Mesendoderm (in vitro differentiated cells): ENCODE data around the gene TMEM9B.
"Not testable (repeated sequence)": the region's sequence is repeated elsewhere in the genome, so short reads cannot be mapped to it uniquely, and the experiment has no call there.

ENCODE experiments used
- DNase-seq: peaks from one replicate; pipeline ENCODE4 v3.0.0; 2013
- H2AK5ac ChIP-seq: 2 replicates; pipeline ENCODE4 v1.6.1; 2013; ENCODE audit warnings: low read length, inconsistent platforms
- H2BK120ac ChIP-seq: 2 replicates; pipeline ENCODE4 v1.6.1; 2013; ENCODE audit warnings: low read depth, mild to moderate bottlenecking, low read length, moderate library complexity, mixed read lengths
- H2BK15ac ChIP-seq: replicated peaks from 2 replicates; pipeline ENCODE4 v1.6.1; 2013; ENCODE audit warnings: low read depth, mild to moderate bottlenecking, moderate library complexity
- H2BK5ac ChIP-seq: 2 replicates; pipeline ENCODE4 v1.6.1; 2013; ENCODE audit warnings: low read length, inconsistent platforms
- H3K18ac ChIP-seq: 2 replicates; pipeline ENCODE4 v1.6.1; 2013; ENCODE audit warnings: mild to moderate bottlenecking, low read length, mixed read lengths
- H3K23ac ChIP-seq: one replicate; pipeline ENCODE4 v1.6.1; 2013; ENCODE audit warnings: low read length
- H3K27ac ChIP-seq: 2 replicates; pipeline ENCODE4 v1.5.1; 2013; ENCODE audit warnings: low read depth, mild to moderate bottlenecking, inconsistent platforms, low read length, moderate library complexity
- H3K27me3 ChIP-seq: 2 replicates; pipeline ENCODE4 v1.6.1; 2013; ENCODE audit warnings: low read length, control low read depth, mild to moderate bottlenecking, inconsistent platforms; ENCODE audit not compliant: insufficient read depth, poor library complexity
- H3K36me3 ChIP-seq: 2 replicates; pipeline ENCODE4 v1.6.1; 2013; ENCODE audit warnings: low read length, inconsistent platforms; ENCODE audit not compliant: control insufficient read depth, insufficient read depth
- H3K4ac ChIP-seq: one replicate; pipeline ENCODE4 v1.6.1; 2013; ENCODE audit warnings: low read depth, mild to moderate bottlenecking, low read length, moderate library complexity
- H3K4me1 ChIP-seq: 2 replicates; pipeline ENCODE4 v1.6.1; 2013; ENCODE audit warnings: low read depth, low read length, inconsistent platforms; ENCODE audit not compliant: control insufficient read depth
- H3K4me2 ChIP-seq: 2 replicates; pipeline ENCODE4 v1.6.1; 2013; ENCODE audit warnings: low read length
- H3K4me3 ChIP-seq: 2 replicates; pipeline ENCODE4 v1.5.1; 2013; ENCODE audit warnings: mild to moderate bottlenecking, low read length
- H3K56ac ChIP-seq: one replicate; pipeline ENCODE4 v1.6.1; 2013; ENCODE audit warnings: low read length
- H3K79me1 ChIP-seq: 2 replicates; pipeline ENCODE4 v1.6.1; 2013; ENCODE audit warnings: low read length, inconsistent platforms
- H3K79me2 ChIP-seq: 2 replicates; pipeline ENCODE4 v1.6.1; 2013; ENCODE audit warnings: mild to moderate bottlenecking, low read length; ENCODE audit not compliant: control insufficient read depth, insufficient read depth
- H3K9ac ChIP-seq: 2 replicates; pipeline ENCODE4 v1.6.1; 2013; ENCODE audit warnings: low read length, inconsistent platforms
- H4K5ac ChIP-seq: one replicate; pipeline ENCODE4 v1.6.1; 2013; ENCODE audit warnings: low read length
- H4K8ac ChIP-seq: one replicate; pipeline ENCODE4 v1.6.1; 2013; ENCODE audit warnings: low read depth, mild to moderate bottlenecking, control low read depth, low read length, moderate library complexity
- WGBS: extraction: QIAGEN DNeasy Blood & Tissue Kit; methylation state at CpG from one replicate; pipeline ENCODE4 v1.1.7; 2013; ENCODE audit warnings: low lambda C conversion rate, missing lambda C conversion rate; ENCODE audit not compliant: insufficient coverage; ENCODE audit errors: extremely low coverage; 5-methylcytosine and 5-hydroxymethylcytosine counted together

TMEM9B gene

GRCh38 chr11:8998017-8998416 is 33.8 kb upstream of the TMEM9B start:
- H2AK5ac ChIP-seq = no peak overlapping the region
- no peaks in the 10 kb centered on the region for H3K79me1 ChIP-seq
- no peak overlapping the region for H3K56ac ChIP-seq
- no peak overlapping the region for H4K8ac ChIP-seq
- H2BK5ac ChIP-seq = no peak overlapping the region
- no peak overlapping the region for H3K4me2 ChIP-seq
- no peak for DNase-seq
- H3K36me3 ChIP-seq = no peaks in the 10 kb centered on the region
- no peak overlapping the region for H3K27ac ChIP-seq
- H3K23ac ChIP-seq = no peak overlapping the region
- H2BK120ac ChIP-seq = no peak overlapping the region
- H3K18ac ChIP-seq = no peak overlapping the region
- no peak overlapping the region for H2BK15ac ChIP-seq
- no CpG with 5 or more reads among the region's 2 CpGs for WGBS
- no peaks in the 10 kb centered on the region for H3K79me2 ChIP-seq
- no peak overlapping the region for H4K5ac ChIP-seq
- H3K4ac ChIP-seq = no peak overlapping the region
- H3K9ac ChIP-seq = no peak overlapping the region
- H3K4me1 ChIP-seq = no peaks in the 10 kb centered on the region
- no peak overlapping the region for H3K4me3 ChIP-seq
- H3K27me3 ChIP-seq = peaks cover 4% of the 10 kb centered on the region

- DNase-seq = no peak
- H2AK5ac ChIP-seq = no peak overlapping the region
- H2BK15ac ChIP-seq = no peak overlapping the region
- H3K9ac ChIP-seq = no peak overlapping the region
- no peaks in the 10 kb centered on the region for H3K27me3 ChIP-seq
- no peaks in the 10 kb centered on the region for H3K36me3 ChIP-seq
- H3K79me1 ChIP-seq = no peaks in the 10 kb centered on the region
- WGBS = no CpG with 5 or more reads among the region's 3 CpGs
- no peak overlapping the region for H2BK120ac ChIP-seq
- H4K8ac ChIP-seq = no peak overlapping the region
- H2BK5ac ChIP-seq = no peak overlapping the region
- no peak overlapping the region for H3K27ac ChIP-seq
- H3K4me3 ChIP-seq = no peak overlapping the region
- H4K5ac ChIP-seq = no peak overlapping the region
- H3K23ac ChIP-seq = no peak overlapping the region
- no peak overlapping the region for H3K56ac ChIP-seq
- H3K18ac ChIP-seq = no peak overlapping the region
- no peak overlapping the region for H3K4me2 ChIP-seq
- no peaks in the 10 kb centered on the region for H3K4me1 ChIP-seq
- no peak overlapping the region for H3K4ac ChIP-seq
- H3K79me2 ChIP-seq = no peaks in the 10 kb centered on the region
These were observed 33.2 kb upstream of the TMEM9B start for GRCh38 chr11:8997451-8997850.

GRCh38 chr11:8989453-8989852 is 25.2 kb upstream of the TMEM9B start:
- Histone ChIP-seq H3K27ac (no peak overlapping the region), H2BK5ac (no peak overlapping the region), H3K4me2 (no peak overlapping the region), H3K4me1 (no peaks in the 10 kb centered on the region), H4K5ac (no peak overlapping the region), H3K4me3 (no peak overlapping the region), H2BK120ac (no peak overlapping the region), H3K9ac (no peak overlapping the region), H3K27me3 (no peaks in the 10 kb centered on the region), H3K79me1 (no peaks in the 10 kb centered on the region), H2AK5ac (no peak overlapping the region), H3K4ac (no peak overlapping the region), H3K56ac (no peak overlapping the region), H4K8ac (no peak overlapping the region), H3K36me3 (no peaks in the 10 kb centered on the region), H3K23ac (no peak overlapping the region), H3K18ac (no peak overlapping the region), H3K79me2 (no peaks in the 10 kb centered on the region), H2BK15ac (no peak overlapping the region)
- no CpG with 5 or more reads among the region's 1 CpG for WGBS
- peak; percentile 80 for DNase-seq

DNA sequence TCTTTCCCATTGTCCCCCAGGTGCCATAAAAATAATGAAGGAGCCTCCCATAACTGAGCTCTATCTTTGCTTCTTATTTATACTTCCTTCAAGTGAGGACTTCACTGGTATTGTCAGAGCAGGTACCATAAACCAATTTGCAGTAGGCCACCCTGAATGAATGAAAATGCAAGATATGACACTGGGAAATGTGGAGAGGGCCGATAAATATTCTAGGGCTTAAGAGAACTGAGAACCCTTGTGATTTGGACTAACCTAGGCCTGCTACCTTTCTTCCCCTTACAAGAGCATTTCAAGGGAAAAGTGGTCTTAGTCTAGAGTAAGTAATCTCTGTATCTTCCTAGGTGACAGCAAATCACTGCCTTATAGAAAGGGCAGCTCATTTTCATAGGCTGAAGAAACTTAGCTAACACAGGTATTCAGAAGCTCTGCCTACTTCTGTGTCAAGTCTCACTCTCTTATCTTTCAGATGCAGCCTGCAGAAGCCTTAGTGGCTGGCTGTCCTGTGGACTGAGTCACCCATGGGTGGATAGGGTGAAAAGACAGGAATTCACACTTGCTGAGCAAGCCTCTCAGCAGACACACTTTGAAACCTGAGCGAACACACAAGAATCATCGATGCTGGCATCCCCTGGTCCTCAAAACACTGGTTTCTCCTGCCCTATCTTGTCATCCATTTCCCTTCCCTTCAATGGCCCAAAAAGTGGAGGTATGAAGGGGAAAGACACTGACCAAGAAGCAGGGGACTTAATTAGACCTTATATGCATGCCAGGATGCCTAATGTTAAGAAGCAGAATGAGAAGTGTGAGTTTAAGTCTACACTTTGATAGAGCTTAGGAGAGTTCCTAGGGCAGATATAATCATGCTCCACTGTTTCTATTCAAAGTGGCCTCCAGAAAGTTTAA is 24.3 kb upstream of the TMEM9B start:
- H3K4me3 ChIP-seq = no peak overlapping the region
- no peak overlapping the region for H3K4ac ChIP-seq
- no peak overlapping the region for H4K8ac ChIP-seq
- no peak overlapping the region for H3K27ac ChIP-seq
- no peak overlapping the region for H2BK120ac ChIP-seq
- H3K36me3 ChIP-seq = no peaks in the 10 kb centered on the region
- H3K27me3 ChIP-seq = no peaks in the 10 kb centered on the region
- H3K23ac ChIP-seq = no peak overlapping the region
- peak; percentile 22 for DNase-seq
- H2BK5ac ChIP-seq = no peak overlapping the region
- WGBS = no CpG with 5 or more reads among the region's 3 CpGs
- no peak overlapping the region for H3K4me2 ChIP-seq
- H3K18ac ChIP-seq = no peak overlapping the region
- H3K56ac ChIP-seq = no peak overlapping the region
- H2BK15ac ChIP-seq = no peak overlapping the region
- no peaks in the 10 kb centered on the region for H3K4me1 ChIP-seq
- H3K79me1 ChIP-seq = no peaks in the 10 kb centered on the region
- H4K5ac ChIP-seq = no peak overlapping the region
- no peak overlapping the region for H3K9ac ChIP-seq
- no peak overlapping the region for H2AK5ac ChIP-seq
- H3K79me2 ChIP-seq = no peaks in the 10 kb centered on the region

- H2AK5ac ChIP-seq = no peak overlapping the region
- H3K36me3 ChIP-seq = no peaks in the 10 kb centered on the region
- no peaks in the 10 kb centered on the region for H3K4me1 ChIP-seq
- DNase-seq = no peak
- no peak overlapping the region for H3K4me2 ChIP-seq
- no peaks in the 10 kb centered on the region for H3K79me1 ChIP-seq
- no peaks in the 10 kb centered on the region for H3K27me3 ChIP-seq
- H4K8ac ChIP-seq = no peak overlapping the region
- no peak overlapping the region for H3K4ac ChIP-seq
- H3K27ac ChIP-seq = no peak overlapping the region
- H3K56ac ChIP-seq = no peak overlapping the region
- H3K79me2 ChIP-seq = no peaks in the 10 kb centered on the region
- no peak overlapping the region for H3K4me3 ChIP-seq
- no peak overlapping the region for H3K18ac ChIP-seq
- H3K9ac ChIP-seq = no peak overlapping the region
- H2BK120ac ChIP-seq = no peak overlapping the region
- no peak overlapping the region for H2BK5ac ChIP-seq
- no peak overlapping the region for H2BK15ac ChIP-seq
- WGBS = no CpG with 5 or more reads among the region's 2 CpGs
- no peak overlapping the region for H4K5ac ChIP-seq
- no peak overlapping the region for H3K23ac ChIP-seq
These were observed 23.2 kb upstream of the TMEM9B start for GRCh38 chr11:8987446-8987845.

- not testable (repeated sequence) for H2BK15ac ChIP-seq, H2AK5ac ChIP-seq, H3K4me1 ChIP-seq, DNase-seq, H3K79me1 ChIP-seq, H3K18ac ChIP-seq, H3K27ac ChIP-seq, H3K27me3 ChIP-seq, H3K4me3 ChIP-seq, H3K4ac ChIP-seq, H3K9ac ChIP-seq, H3K56ac ChIP-seq, H2BK5ac ChIP-seq, H2BK120ac ChIP-seq, H3K79me2 ChIP-seq, H3K23ac ChIP-seq, H4K5ac ChIP-seq, H3K4me2 ChIP-seq, H4K8ac ChIP-seq, H3K36me3 ChIP-seq
- no CpG with 5 or more reads among the region's 6 CpGs for WGBS
These were observed 22.5 kb upstream of the TMEM9B start for GRCh38 chr11:8986772-8987171.
